CD4-positive, alpha-beta memory T cell (primary cell): ENCODE results near the gene CPTP. TPM values are rescaled to one million over a fixed set of nuclear protein-coding genes. Genes with fewer than 3 reads are reported as not detected.
A peak's percentile ranks its signal among the peaks of the same experiment; 100 is the strongest.
"Not testable (repeated sequence)": the region's sequence is repeated elsewhere in the genome, so short reads cannot be mapped to it uniquely, and the experiment has no call there.

Experiments used
- CTCF ChIA-PET: fragments of 350-600 bp; sonication (Branson Sonifier 250); formaldehyde crosslinking; loops from one replicate; lab custom pipeline; 2021; ENCODE audit warnings: inconsistent platforms; ENCODE audit not compliant: partially characterized antibody; lab: Charles Lee
- POLR2A ChIA-PET: fragments of 350-600 bp; sonication (Branson Sonifier 250); formaldehyde crosslinking; loops from one replicate; lab custom pipeline; 2021; ENCODE audit not compliant: partially characterized antibody; lab: Charles Lee
- DNase-seq, 5 donors: peaks; one replicate each; pipeline versions ENCODE4 v3.0.0 to v3.0.0-alpha.2; 2020 to 2022; ENCODE audit warnings: mixed read lengths in 1 of 5
- H3K27ac ChIP-seq: one replicate; pipeline ENCODE4 v1.7.0; 2013; ENCODE audit warnings: low read depth, low read length
- H3K27me3 ChIP-seq: 2 replicates; pipeline ENCODE4 v1.7.0; 2013; ENCODE audit warnings: mild to moderate bottlenecking, low read length, moderate library complexity; ENCODE audit not compliant: insufficient read depth
- H3K36me3 ChIP-seq: 2 replicates; pipeline ENCODE4 v1.7.0; 2013; ENCODE audit warnings: mild to moderate bottlenecking, low read length, moderate library complexity; ENCODE audit not compliant: insufficient read depth
- H3K4me1 ChIP-seq: 2 replicates; pipeline ENCODE4 v1.7.0; 2013; ENCODE audit warnings: mild to moderate bottlenecking, low read length, moderate library complexity; ENCODE audit not compliant: insufficient read depth
- H3K4me3 ChIP-seq, 2 donors: one replicate each; pipeline ENCODE4 v1.7.0; 2013; ENCODE audit warnings: low read length in 2 of 2, mild to moderate bottlenecking in 1 of 2
- H3K9me3 ChIP-seq, 2 donors: one replicate each; pipeline ENCODE4 v1.7.0; 2013; ENCODE audit warnings: low read length in 2 of 2, control low read depth in 1 of 2; ENCODE audit not compliant: control insufficient read depth in 1 of 2
- H3K27ac Mint-ChIP-seq, 7 donors: one replicate each; pipeline ENCODE4 v1.8.0; 2020 to 2021; ENCODE audit warnings: mixed read lengths in 7 of 7, mild to moderate bottlenecking in 6 of 7, inconsistent platforms in 3 of 7, moderate library complexity in 3 of 7
- H3K27me3 Mint-ChIP-seq, 2 donors: one replicate each; pipeline ENCODE4 v1.8.0; 2020 to 2021; ENCODE audit warnings: mixed read lengths in 2 of 2
- H3K36me3 Mint-ChIP-seq, 2 donors: one replicate each; pipeline ENCODE4 v1.8.0; 2020 to 2021; ENCODE audit warnings: mixed read lengths in 2 of 2, inconsistent platforms in 1 of 2, mild to moderate bottlenecking in 1 of 2
- H3K4me1 Mint-ChIP-seq, 4 donors: one replicate each; pipeline ENCODE4 v1.8.0; 2020 to 2021; ENCODE audit warnings: mixed read lengths in 4 of 4, mild to moderate bottlenecking in 1 of 4
- H3K4me3 Mint-ChIP-seq, 8 donors: one replicate each; pipeline ENCODE4 v1.8.0; 2020 to 2021; ENCODE audit warnings: mixed read lengths in 8 of 8, mild to moderate bottlenecking in 7 of 8, moderate library complexity in 6 of 8, inconsistent platforms in 3 of 8
- H3K9me3 Mint-ChIP-seq, 8 donors: one replicate each; pipeline ENCODE4 v1.8.0; 2020 to 2021; ENCODE audit warnings: mixed read lengths in 8 of 8, mild to moderate bottlenecking in 5 of 8, inconsistent platforms in 3 of 8, moderate library complexity in 1 of 8
- intact Hi-C: fragments of 100-400 bp; cut with micrococcal nuclease; formaldehyde crosslinking; loops from one replicate; pipeline ENCODE4 v1.15.1; 2023
- polyA plus RNA-seq, 2 donors: library from polyadenylated mRNA; unstranded; fragments of 300-500 nt; fragmentation: Illumina TruSeq; gene quantifications; one replicate each; pipeline ENCODE4 v1.2.3, GENCODE V29; 2021
- total RNA-seq, 2 experiments: library from RNA; stranded (reverse); gene quantifications; one replicate each; pipeline ENCODE4 v1.2.3, GENCODE V29; 2021

Gene CPTP
- total and polyA plus RNA-seq, 4 experiments from 2014 or later: 15.4 to 28.3 (median 25.9) TPM

GRCh38 chr1:1315435-1315954 is 9.1 kb upstream of the CPTP start:
- POLR2A ChIA-PET: no interaction called here
- no peaks in the 10 kb centered on the region for H3K9me3 Mint-ChIP-seq
- Histone ChIP-seq H3K9me3 (no peaks in the 10 kb centered on the region), H3K4me1 (no peaks in the 10 kb centered on the region), H3K36me3 (peaks cover 44% of the 10 kb centered on the region), H3K27ac (no peak overlapping the region), H3K4me3 (no peak overlapping the region), H3K27me3 (no peaks in the 10 kb centered on the region)
- H3K27me3 Mint-ChIP-seq: no peaks in the 10 kb centered on the region
- H3K36me3 Mint-ChIP-seq: peaks cover 3 to 33% of the 10 kb centered on the region in 2 donors
- H3K4me1 Mint-ChIP-seq: peaks cover 1 to 13% (median 6%) of the 10 kb centered on the region in 4 donors
- DNase-seq: no peak
- H3K27ac Mint-ChIP-seq: no peak overlapping the region
- intact Hi-C loops: no loop called here
- H3K4me3 Mint-ChIP-seq: no peak overlapping the region
- CTCF ChIA-PET: no interaction called here

- H3K27me3 ChIP-seq, H3K4me3 Mint-ChIP-seq, H3K9me3 ChIP-seq, H3K9me3 Mint-ChIP-seq, CTCF ChIA-PET, DNase-seq, intact Hi-C loops, H3K4me1 ChIP-seq, H3K27me3 Mint-ChIP-seq, H3K27ac Mint-ChIP-seq, H3K27ac ChIP-seq, H3K4me3 ChIP-seq, POLR2A ChIA-PET: not testable (repeated sequence)
- H3K36me3 Mint-ChIP-seq: peaks cover 3 to 32% of the 10 kb centered on the region in 2 donors
- H3K36me3 ChIP-seq: peaks cover 45% of the 10 kb centered on the region
- H3K4me1 Mint-ChIP-seq: peaks cover 1 to 13% (median 6%) of the 10 kb centered on the region in 4 donors
These were observed 8.4 kb upstream of the CPTP start for GRCh38 chr1:1316199-1316598.

GRCh38 chr1:1317420-1317819 is 7.2 kb upstream of the CPTP start:
- no peak overlapping the region for H3K27ac Mint-ChIP-seq
- Histone ChIP-seq H3K36me3 (peaks cover 41% of the 10 kb centered on the region), H3K4me3 (no peak overlapping the region), H3K9me3 (no peaks in the 10 kb centered on the region), H3K27me3 (no peaks in the 10 kb centered on the region), H3K4me1 (peaks cover 6% of the 10 kb centered on the region), H3K27ac (no peak overlapping the region)
- CTCF ChIA-PET: no interaction called here
- H3K36me3 Mint-ChIP-seq: peaks cover 3 to 32% of the 10 kb centered on the region in 2 donors
- peak overlapping the region in 1 of 8 donors; percentile 39 for H3K4me3 Mint-ChIP-seq
- POLR2A ChIA-PET: interaction anchor here (0.6 kb wide), 1 partner anchor 158 kb away, joined by 3 read pairs; no protein-coding TSS in a partner anchor
- DNase-seq: no peak
- H3K9me3 Mint-ChIP-seq: no peaks in the 10 kb centered on the region
- intact Hi-C loops: no loop called here
- peaks cover 4 to 20% (median 13%) of the 10 kb centered on the region in 4 donors for H3K4me1 Mint-ChIP-seq
- no peaks in the 10 kb centered on the region for H3K27me3 Mint-ChIP-seq

GRCh38 chr1:1318131-1318652 is 6.4 kb upstream of the CPTP start:
- peaks cover 6 to 27% (median 17%) of the 10 kb centered on the region in 4 donors for H3K4me1 Mint-ChIP-seq
- H3K4me3 ChIP-seq: no peak overlapping the region
- DNase-seq: no peak
- H3K36me3 Mint-ChIP-seq: peaks cover 3 to 28% of the 10 kb centered on the region in 2 donors
- POLR2A ChIA-PET: no interaction called here
- H3K9me3 ChIP-seq: no peaks in the 10 kb centered on the region
- peaks cover 35% of the 10 kb centered on the region for H3K36me3 ChIP-seq
- CTCF ChIA-PET: no interaction called here
- H3K9me3 Mint-ChIP-seq: no peaks in the 10 kb centered on the region
- no peak overlapping the region for H3K27ac ChIP-seq
- peak overlapping the region in 1 of 8 donors; percentile 7 for H3K4me3 Mint-ChIP-seq
- H3K27me3 ChIP-seq: no peaks in the 10 kb centered on the region
- peaks cover 12% of the 10 kb centered on the region for H3K4me1 ChIP-seq
- intact Hi-C loops: no loop called here
- H3K27ac Mint-ChIP-seq: peak overlapping the region in 1 of 7 donors; percentile 32
- H3K27me3 Mint-ChIP-seq: no peaks in the 10 kb centered on the region

GRCh38 chr1:1318777-1319645 is 5.6 kb upstream of the CPTP start:
- H3K4me3 Mint-ChIP-seq: no peak overlapping the region
- intact Hi-C loops: no loop called here
- Histone ChIP-seq H3K9me3 (no peaks in the 10 kb centered on the region), H3K27ac (no peak overlapping the region), H3K4me3 (no peak overlapping the region), H3K4me1 (peaks cover 17% of the 10 kb centered on the region), H3K36me3 (peaks cover 28% of the 10 kb centered on the region), H3K27me3 (no peaks in the 10 kb centered on the region)
- H3K27ac Mint-ChIP-seq: peak overlapping the region in 2 of 7 donors; percentile 6 to 24
- POLR2A ChIA-PET: interaction anchor here (1.1 kb wide), 1 partner anchor 278 kb away, joined by 3 read pairs; no protein-coding TSS in a partner anchor
- DNase-seq: no peak
- no peaks in the 10 kb centered on the region for H3K27me3 Mint-ChIP-seq
- H3K4me1 Mint-ChIP-seq: peaks cover 8 to 33% (median 23%) of the 10 kb centered on the region in 4 donors
- peaks cover 0 to 2% (median 0%) of the 10 kb centered on the region in 8 donors for H3K9me3 Mint-ChIP-seq
- peaks cover 3 to 25% of the 10 kb centered on the region in 2 donors for H3K36me3 Mint-ChIP-seq
- CTCF ChIA-PET: no interaction called here

GRCh38 chr1:1319646-1319941 is 5.0 kb upstream of the CPTP start:
- Histone ChIP-seq H3K9me3 (no peaks in the 10 kb centered on the region), H3K27me3 (no peaks in the 10 kb centered on the region), H3K4me1 (peaks cover 17% of the 10 kb centered on the region), H3K36me3 (peaks cover 22% of the 10 kb centered on the region), H3K27ac (no peak overlapping the region), H3K4me3 (no peak overlapping the region)
- Mint-ChIP-seq H3K4me3 (no peak overlapping the region), H3K9me3 (peaks cover 0 to 2% (median 0%) of the 10 kb centered on the region in 8 donors), H3K36me3 (peaks cover 3 to 27% of the 10 kb centered on the region in 2 donors), H3K27ac (peak overlapping the region in 2 of 7 donors; percentile 6 to 24), H3K27me3 (no peaks in the 10 kb centered on the region), H3K4me1 (peaks cover 8 to 36% (median 23%) of the 10 kb centered on the region in 4 donors)
- ChIA-PET POLR2A (interaction anchor here (1.1 kb wide), 1 partner anchor 279 kb away, joined by 3 read pairs; no protein-coding TSS in a partner anchor), CTCF (no interaction called here)
- intact Hi-C loops: no loop called here
- no peak for DNase-seq
